ENCODE measurements around the gene PLXNA1. TPM values are rescaled to one million over a fixed set of nuclear protein-coding genes. Genes with fewer than 3 reads are reported as not detected.

The PLXNA1 gene
- total and polyA plus RNA-seq, 9 of the 15 experiments (the other 6 are each of a cell fraction or from before 2014, with no cell fraction given) = 0.23 to 59.9 (median 16.8) TPM

GRCh38 chr3:126987596-126987995 is 4.7 kb downstream of the PLXNA1 start (continued):
- TF ChIP-seq ZBTB43 (CRISPR knock-in tag; IDR thresholded peaks at IDR 0.05) = no peak

- CTCF ChIA-PET (ENCODE audit: low intra/inter-chr PET ratio) = interaction anchor here (0.6 kb wide), 1 partner anchor 508 kb away, joined by 3 read pairs; no protein-coding TSS in a partner anchor
- Histone ChIP-seq H2AFZ (ENCODE audit: low read depth, low read length) (no peak overlapping the region), H3K9ac (ENCODE audit: insufficient read depth in 1 of 2, low read depth in 2 of 2, low read length in 2 of 2) (no peak overlapping the region), H3K4me3 (no peak overlapping the region), H3K4me2 (ENCODE audit: insufficient read depth, low read length) (no peak overlapping the region), H4K20me1 (replicated peaks; ENCODE audit: control insufficient read depth, insufficient read depth, low read length) (peaks cover 58% of the 10 kb centered on the region), H3K27me3 (ENCODE audit: control insufficient read depth in 2 of 2, insufficient read depth in 2 of 2, low read length in 2 of 2) (no peaks in the 10 kb centered on the region), H3K36me3 (ENCODE audit: control insufficient read depth, insufficient read depth, low read length) (peaks cover 56% of the 10 kb centered on the region; the same call in 2 of the 3 replicates), H3K4me1 (replicated peaks in 1 of 2; ENCODE audit: control insufficient read depth in 2 of 2, insufficient read depth in 2 of 2, low read length in 2 of 2) (peaks cover 15 to 64% of the 10 kb centered on the region in 2 experiments), H3K27ac (ENCODE audit: extremely low read depth, low read depth, low read length) (no peak overlapping the region), H3K79me2 (ENCODE audit: control insufficient read depth, insufficient read depth, low read length) (peaks cover 84% of the 10 kb centered on the region), H3K9me3 (replicated peaks; ENCODE audit: control insufficient read depth, insufficient read depth, low read depth, low read length) (no peaks in the 10 kb centered on the region), H3K9me1 (ENCODE audit: control insufficient read depth, insufficient read depth, low read length) (peaks cover 20% of the 10 kb centered on the region)
- FAIRE-seq (no peak), DNase-seq (ENCODE audit: extremely low read depth in 1 of 4, low spot score in 3 of 4) (no peak), ATAC-seq (no peak)
- no TSS peak for BruUV-seq (replicated peaks)
- intact Hi-C loops (cut with micrococcal nuclease) = loop anchor here (10.0 kb wide), 1 partner anchor 304 kb away; no protein-coding TSS in a partner anchor
- 98% methylated on average over 16 of the region's 26 CpGs for WGBS (ENCODE audit: insufficient coverage, low coverage, missing lambda C conversion rate)
- in situ Hi-C loops (cut with MboI) = no loop called here
- peak; percentile 48; the same call in 1 of the 2 replicates for TF ChIP-seq RBFOX2 (IDR thresholded peaks at IDR 0.05; ENCODE audit: low read depth, low read length)
- TF ChIP-seq ZNF121 (CRISPR knock-in tag; conservative IDR thresholded peaks at IDR 0.05) = no peak
- TF ChIP-seq KAT2B (IDR thresholded peaks at IDR 0.05; ENCODE audit: low read depth, low read length) = no peak
- no peak for TF ChIP-seq ERF (CRISPR knock-in tag; IDR thresholded peaks at IDR 0.05)
- peak; percentile 22 for TF ChIP-seq RBM22 (IDR thresholded peaks at IDR 0.05; ENCODE audit: low read depth, low read length, poor library complexity, severe bottlenecking)
- TF ChIP-seq CBX8 (IDR thresholded peaks at IDR 0.05; ENCODE audit: borderline replicate concordance, extremely low read depth, low read depth, low read length, poor library complexity, severe bottlenecking) = no peak
- POLR2A ChIA-PET = interaction anchor here (0.7 kb wide), 1 partner anchor 329 kb away, joined by 4 read pairs; no protein-coding TSS in a partner anchor
Observed at GRCh38 chr3:126988451-126989021, 5.6 kb downstream of the PLXNA1 start.

Measured in K562 (cell line).